Natural killer cell treated with Interleukin-12 subunit alpha and Interleukin-12 subunit beta and Interleukin-15 and Interleukin-18, amount 100 ng/mL, for 72 hours (primary cell): ENCODE results near the gene CD58. TPM values are rescaled to one million over a fixed set of nuclear protein-coding genes. Genes with fewer than 3 reads are reported as not detected.

Experiments used
- ATAC-seq, 2 donors: fragments of 150-1000 bp; cut with Tn5 transposase in 1 of 2; sonication (Bioruptor Pico), chemical (Tn5 transposase) in 1 of 2; 2 replicates each; pipeline ENCODE4 v1.10.0; 2021
- DNase-seq: peaks from one replicate; pipeline ENCODE4 v3.0.0; 2022; ENCODE audit warnings: low spot score
- H3K27ac Mint-ChIP-seq, 2 donors: 1 replicate in 1 of 2; 2 replicates in 1 of 2; pipeline ENCODE4 v1.8.0; 2022; ENCODE audit warnings: mixed read lengths in 2 of 2, mild to moderate bottlenecking in 1 of 2, moderate library complexity in 1 of 2
- H3K27me3 Mint-ChIP-seq, 2 donors: 1 replicate in 1 of 2; 2 replicates in 1 of 2; pipeline ENCODE4 v1.8.0; 2022; ENCODE audit warnings: mixed read lengths in 2 of 2
- H3K36me3 Mint-ChIP-seq: one replicate; pipeline ENCODE4 v1.8.0; 2022; ENCODE audit warnings: mixed read lengths
- H3K4me1 Mint-ChIP-seq, 2 donors: 1 replicate in 1 of 2; 2 replicates in 1 of 2; pipeline ENCODE4 v1.8.0; 2022; ENCODE audit warnings: low read depth in 2 of 2, mixed read lengths in 2 of 2, mild to moderate bottlenecking in 1 of 2
- H3K4me3 Mint-ChIP-seq: one replicate; pipeline ENCODE4 v1.8.0; 2022; ENCODE audit warnings: mixed read lengths
- H3K9me3 Mint-ChIP-seq: 2 replicates; pipeline ENCODE4 v1.8.0; 2022; ENCODE audit warnings: mixed read lengths
- total RNA-seq, 2 donors: library from RNA; stranded (reverse); gene quantifications; one replicate each; pipeline ENCODE4 v1.2.3, GENCODE V29; 2022

The CD58 gene
- total RNA-seq, 2 donors from 2014 or later: 40.1 to 52.7 TPM

GRCh38 chr1:116489231-116489697, 81.6 kb downstream of the CD58 start:
- Mint-ChIP-seq H3K4me1 (peaks cover 11 to 21% of the 10 kb centered on the region in 2 donors), H3K9me3 (no peaks in the 10 kb centered on the region), H3K27ac (peak overlapping the region in 1 of 2 donors; percentile 53), H3K27me3 (no peaks in the 10 kb centered on the region), H3K4me3 (no peak overlapping the region), H3K36me3 (no peaks in the 10 kb centered on the region)
- no peak for DNase-seq
- ATAC-seq: no peak

GRCh38 chr1:116488071-116488470, 82.8 kb downstream of the CD58 start:
- peaks cover 11 to 21% of the 10 kb centered on the region in 2 donors for H3K4me1 Mint-ChIP-seq
- no peak overlapping the region for H3K4me3 Mint-ChIP-seq
- H3K9me3 Mint-ChIP-seq: no peaks in the 10 kb centered on the region
- ATAC-seq: no peak
- no peaks in the 10 kb centered on the region for H3K27me3 Mint-ChIP-seq
- no peaks in the 10 kb centered on the region for H3K36me3 Mint-ChIP-seq
- peak overlapping the region in 1 of 2 donors; percentile 19 for H3K27ac Mint-ChIP-seq
- DNase-seq: no peak

DNA sequence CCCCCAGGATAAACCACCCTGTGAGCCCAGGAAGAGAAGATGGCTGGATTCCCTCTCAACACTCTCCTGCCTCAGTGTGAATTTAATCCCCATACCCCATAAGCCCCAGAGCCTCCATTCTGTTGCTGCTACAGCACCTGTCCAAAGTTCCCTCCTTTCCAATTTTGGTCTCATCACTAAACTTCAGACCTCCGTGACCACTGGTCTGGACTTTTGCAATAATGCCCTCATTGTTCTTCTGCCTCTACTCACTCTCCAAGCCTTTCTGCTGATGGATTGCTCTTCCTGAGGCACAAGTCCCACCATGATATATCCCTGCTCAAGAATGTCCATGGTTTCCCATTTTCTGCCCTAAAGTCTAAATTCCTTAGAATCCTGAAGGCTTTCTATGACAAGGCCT, 83.2 kb downstream of the CD58 start:
- ATAC-seq (no peak), DNase-seq (no peak)
- peak overlapping the region in 1 of 2 donors; percentile 19 for H3K27ac Mint-ChIP-seq
- H3K4me1 Mint-ChIP-seq: peaks cover 11 to 20% of the 10 kb centered on the region in 2 donors
- H3K27me3 Mint-ChIP-seq: no peaks in the 10 kb centered on the region
- H3K36me3 Mint-ChIP-seq: no peaks in the 10 kb centered on the region
- H3K9me3 Mint-ChIP-seq: no peaks in the 10 kb centered on the region
- no peak overlapping the region for H3K4me3 Mint-ChIP-seq

- ATAC-seq (no peak), DNase-seq (no peak)
- Mint-ChIP-seq H3K9me3 (no peaks in the 10 kb centered on the region), H3K36me3 (no peaks in the 10 kb centered on the region), H3K27ac (no peak overlapping the region), H3K27me3 (no peaks in the 10 kb centered on the region), H3K4me1 (peaks cover 11 to 14% of the 10 kb centered on the region in 2 donors), H3K4me3 (no peak overlapping the region)
Measured at GRCh38 chr1:116487031-116487430, 83.8 kb downstream of the CD58 start.

DNA sequence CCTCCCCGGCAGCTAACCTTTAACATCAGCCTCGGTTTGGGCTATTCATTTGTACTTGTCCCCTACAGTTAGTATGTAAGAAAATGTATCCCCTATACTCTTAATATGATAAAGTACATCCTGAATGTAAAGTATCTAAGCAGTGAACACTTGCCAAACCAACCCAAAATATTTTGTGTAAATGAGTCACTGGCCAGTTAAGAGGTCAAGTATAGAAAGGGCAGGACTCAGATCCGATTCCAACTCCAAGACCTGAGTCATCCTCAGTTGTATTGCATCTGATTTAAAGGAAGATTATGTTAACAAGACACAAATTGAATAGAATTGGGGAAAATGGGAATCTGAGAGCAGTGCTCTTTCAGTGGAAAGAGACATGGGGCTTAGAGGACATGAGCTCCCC, 84.4 kb downstream of the CD58 start:
- Mint-ChIP-seq H3K4me1 (peaks cover 11 to 12% of the 10 kb centered on the region in 2 donors), H3K4me3 (no peak overlapping the region), H3K27ac (no peak overlapping the region), H3K27me3 (no peaks in the 10 kb centered on the region), H3K36me3 (no peaks in the 10 kb centered on the region), H3K9me3 (no peaks in the 10 kb centered on the region)
- DNase-seq (no peak), ATAC-seq (no peak)

GRCh38 chr1:116485976-116486375, 84.8 kb downstream of the CD58 start:
- Mint-ChIP-seq H3K4me1 (peaks cover 11 to 15% of the 10 kb centered on the region in 2 donors), H3K36me3 (no peaks in the 10 kb centered on the region), H3K27ac (no peak overlapping the region), H3K4me3 (no peak overlapping the region), H3K9me3 (no peaks in the 10 kb centered on the region), H3K27me3 (no peaks in the 10 kb centered on the region)
- DNase-seq (no peak), ATAC-seq (no peak)

- Mint-ChIP-seq H3K36me3 (no peaks in the 10 kb centered on the region), H3K4me1 (peaks cover 12 to 19% of the 10 kb centered on the region in 2 donors), H3K27me3 (no peaks in the 10 kb centered on the region)
Measured at GRCh38 chr1:116485071-116485735, 85.6 kb downstream of the CD58 start.

GRCh38 chr1:116483481-116484309, 87.1 kb downstream of the CD58 start:
- DNase-seq: no peak
- Mint-ChIP-seq H3K4me3 (no peak overlapping the region), H3K27ac (no peak overlapping the region), H3K4me1 (peaks cover 14 to 22% of the 10 kb centered on the region in 2 donors), H3K36me3 (no peaks in the 10 kb centered on the region), H3K9me3 (no peaks in the 10 kb centered on the region), H3K27me3 (no peaks in the 10 kb centered on the region)
- ATAC-seq: no peak

More at GRCh38 chr1:116485071-116485735, 85.6 kb downstream of the CD58 start:
- no peaks in the 10 kb centered on the region for H3K9me3 Mint-ChIP-seq
- DNase-seq (peak; percentile 84), ATAC-seq (peak; percentile 83 to 84)
- no peak overlapping the region for H3K4me3 Mint-ChIP-seq
- no peak overlapping the region for H3K27ac Mint-ChIP-seq

DNA sequence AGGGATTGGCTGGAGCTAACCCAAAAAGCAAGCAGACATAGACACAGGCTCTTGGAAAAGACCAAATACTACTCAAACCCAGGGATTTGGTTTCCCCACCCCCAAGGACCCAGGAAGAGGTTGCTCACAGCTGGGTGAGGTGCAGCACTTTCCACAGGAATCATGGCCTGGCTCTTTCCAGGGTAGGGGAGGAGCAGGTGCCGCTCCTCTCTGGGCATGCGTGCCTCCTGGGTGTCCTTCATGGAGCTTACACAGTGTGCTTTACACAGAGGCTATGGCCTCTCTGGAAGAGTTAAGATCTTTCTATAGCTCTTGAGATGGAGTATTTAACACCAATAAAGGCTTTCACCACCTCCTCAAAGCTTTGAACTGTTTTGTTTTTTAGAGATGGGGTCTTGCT, 88.3 kb downstream of the CD58 start:
- Mint-ChIP-seq H3K36me3 (no peaks in the 10 kb centered on the region), H3K27me3 (no peaks in the 10 kb centered on the region), H3K4me1 (peaks cover 14 to 22% of the 10 kb centered on the region in 2 donors), H3K4me3 (no peak overlapping the region), H3K27ac (no peak overlapping the region), H3K9me3 (no peaks in the 10 kb centered on the region)
- ATAC-seq (no peak), DNase-seq (no peak)

- Mint-ChIP-seq H3K27ac (no peak overlapping the region), H3K27me3 (no peaks in the 10 kb centered on the region), H3K4me3 (no peak overlapping the region), H3K36me3 (no peaks in the 10 kb centered on the region), H3K9me3 (no peaks in the 10 kb centered on the region), H3K4me1 (peaks cover 14 to 22% of the 10 kb centered on the region in 2 donors)
- ATAC-seq (no peak), DNase-seq (no peak)
Measured at GRCh38 chr1:116481934-116482333, 88.9 kb downstream of the CD58 start.

- Mint-ChIP-seq H3K9me3 (no peaks in the 10 kb centered on the region), H3K27ac (no peak overlapping the region), H3K4me1 (peaks cover 14 to 22% of the 10 kb centered on the region in 2 donors), H3K27me3 (no peaks in the 10 kb centered on the region), H3K36me3 (no peaks in the 10 kb centered on the region), H3K4me3 (no peak overlapping the region)
- ATAC-seq: no peak
- no peak for DNase-seq
Measured at GRCh38 chr1:116478621-116479020, 92.2 kb downstream of the CD58 start.

DNA sequence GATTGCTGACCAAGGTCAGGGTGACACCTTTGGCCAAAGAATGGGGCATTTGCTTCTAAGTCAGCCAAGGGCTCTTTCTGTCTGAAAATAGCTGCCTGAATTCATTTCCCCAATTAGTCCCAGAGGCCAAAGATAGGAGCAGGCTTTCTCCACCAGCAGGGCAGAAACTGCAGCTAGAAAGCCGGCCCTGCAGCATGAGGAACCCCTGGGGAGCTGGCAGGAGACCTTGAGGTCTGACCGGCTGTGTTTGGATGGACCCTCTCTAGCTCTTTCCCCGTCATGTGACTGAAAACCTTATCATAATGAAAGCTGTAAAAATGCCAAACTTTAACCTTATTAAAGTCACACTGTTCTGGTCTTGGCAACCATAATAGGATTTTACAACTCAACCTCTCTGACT, 93.4 kb downstream of the CD58 start:
- Mint-ChIP-seq H3K4me3 (no peak overlapping the region), H3K27ac (no peak overlapping the region), H3K4me1 (peaks cover 14 to 22% of the 10 kb centered on the region in 2 donors), H3K9me3 (no peaks in the 10 kb centered on the region), H3K36me3 (no peaks in the 10 kb centered on the region), H3K27me3 (no peaks in the 10 kb centered on the region)
- DNase-seq: no peak
- no peak for ATAC-seq

GRCh38 chr1:116476321-116476720, 94.5 kb downstream of the CD58 start:
- no peak overlapping the region for H3K4me3 Mint-ChIP-seq
- peaks cover 14 to 21% of the 10 kb centered on the region in 2 donors for H3K4me1 Mint-ChIP-seq

GRCh38 chr1:116475850-116476218, 95.0 kb downstream of the CD58 start:
- Mint-ChIP-seq H3K36me3 (no peaks in the 10 kb centered on the region), H3K4me3 (no peak overlapping the region), H3K27me3 (peaks cover 0 to 5% of the 10 kb centered on the region in 2 donors), H3K4me1 (peaks cover 14 to 16% of the 10 kb centered on the region in 2 donors), H3K9me3 (no peaks in the 10 kb centered on the region), H3K27ac (no peak overlapping the region)
- DNase-seq (no peak), ATAC-seq (no peak)

More at GRCh38 chr1:116476321-116476720, 94.5 kb downstream of the CD58 start:
- Mint-ChIP-seq H3K9me3 (no peaks in the 10 kb centered on the region), H3K27me3 (peaks cover 0 to 5% of the 10 kb centered on the region in 2 donors), H3K36me3 (no peaks in the 10 kb centered on the region), H3K27ac (no peak overlapping the region)
- DNase-seq (no peak), ATAC-seq (no peak)
